HG03442 (cell line): ENCODE measurements around the gene SMYD1.

ENCODE experiments used
- ATAC-seq: cut with Tn5 transposase; IDR thresholded peaks from one replicate; pipeline ENCODE4 v1.9.1; 2021; ENCODE audit warnings: mild to moderate bottlenecking, moderate library complexity; ENCODE audit not compliant: unreplicated experiment

The SMYD1 gene

DNA sequence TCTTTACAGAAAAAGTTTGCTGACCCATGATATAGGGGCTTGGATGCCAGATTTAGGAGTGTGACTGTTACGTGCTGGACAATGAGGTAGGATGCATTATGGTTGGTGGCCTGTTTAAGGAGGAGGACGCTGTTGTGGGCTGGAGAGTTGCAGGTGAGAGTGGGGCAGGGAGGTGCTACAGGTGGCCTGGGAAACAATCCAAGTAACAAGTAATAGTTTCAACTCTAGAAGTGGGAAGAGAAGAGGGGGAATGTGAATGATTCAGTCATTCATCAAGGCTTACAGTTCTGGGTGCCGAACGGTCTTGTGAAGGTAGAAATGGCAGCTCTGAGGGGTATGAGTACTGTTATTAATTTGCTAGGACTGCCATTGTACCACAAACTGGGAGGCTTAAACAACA, 54.1 kb downstream of the SMYD1 start:
- ATAC-seq: no peak

DNA sequence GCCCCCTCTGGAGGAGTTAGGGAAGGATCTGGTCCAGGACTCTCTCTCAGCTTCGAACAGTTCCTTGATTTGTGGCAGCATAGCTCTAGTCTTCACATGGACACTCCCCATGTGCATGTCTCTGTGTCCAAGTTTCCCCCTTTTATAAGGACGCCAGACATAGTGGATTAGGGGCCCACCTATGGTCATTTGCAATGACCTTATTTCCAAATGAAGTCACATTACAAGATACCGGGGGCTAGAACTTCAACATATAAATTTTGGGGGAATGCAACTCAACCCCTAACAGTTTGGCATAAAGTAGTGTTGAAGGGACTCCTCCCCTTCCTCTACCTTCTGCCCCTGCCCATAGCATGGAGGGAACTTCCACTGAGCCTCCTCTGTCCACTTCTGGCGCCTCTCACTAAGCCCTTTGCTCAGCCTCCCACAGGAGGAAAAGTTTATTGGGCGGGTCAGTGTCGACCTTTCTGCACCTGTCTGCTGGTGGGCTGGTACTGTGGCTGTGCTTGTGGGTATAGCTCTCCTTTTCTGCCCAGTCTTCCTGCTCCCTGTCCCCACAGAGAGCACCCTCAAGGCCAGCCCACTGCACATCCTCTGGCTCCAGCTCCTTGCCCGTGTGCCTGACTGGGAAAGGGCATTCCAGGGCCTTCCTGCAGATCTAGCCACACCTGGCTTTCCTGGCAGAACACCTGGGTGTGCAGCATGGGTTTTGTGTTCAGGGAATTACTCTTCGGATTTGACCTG, 54.7 kb downstream of the SMYD1 start:
- no peak for ATAC-seq

DNA sequence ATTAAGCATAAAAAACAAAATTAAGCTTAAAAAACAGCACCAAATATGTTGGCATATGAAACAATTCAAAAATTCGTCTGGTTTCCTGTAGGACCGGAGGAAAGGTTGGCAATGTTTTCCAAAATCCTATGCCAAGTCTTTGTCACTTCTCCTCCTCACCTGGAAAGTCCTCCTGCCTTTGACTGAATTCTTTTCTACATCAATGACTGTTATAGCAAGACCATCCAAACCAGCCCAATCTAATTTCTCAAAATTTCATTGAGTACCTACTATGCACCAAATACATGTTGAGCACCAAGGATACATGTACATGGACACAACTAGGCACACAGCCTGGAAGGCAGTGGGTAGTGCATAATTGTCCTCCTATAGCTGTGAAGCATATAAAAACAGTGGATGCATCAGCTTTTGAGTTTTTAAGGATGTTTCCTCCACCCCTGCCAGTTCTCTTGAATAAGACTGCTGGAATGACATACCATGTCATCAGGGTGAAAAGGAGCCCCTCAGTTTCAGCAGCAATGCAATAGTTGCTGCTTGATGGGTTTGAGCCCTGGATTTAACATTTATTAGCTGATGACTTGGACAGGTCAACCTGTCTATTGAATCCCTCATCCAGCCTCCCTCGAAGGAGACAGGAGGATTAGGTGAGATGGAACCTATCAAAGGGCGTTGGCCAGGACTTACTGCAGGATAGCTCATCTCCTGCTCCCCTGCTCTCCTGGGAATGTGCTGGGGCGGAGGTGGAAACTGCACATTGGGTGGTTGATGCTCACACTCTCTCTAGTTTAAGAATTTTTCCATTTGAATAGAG, 55.7 kb downstream of the SMYD1 start:
- no peak for ATAC-seq

DNA sequence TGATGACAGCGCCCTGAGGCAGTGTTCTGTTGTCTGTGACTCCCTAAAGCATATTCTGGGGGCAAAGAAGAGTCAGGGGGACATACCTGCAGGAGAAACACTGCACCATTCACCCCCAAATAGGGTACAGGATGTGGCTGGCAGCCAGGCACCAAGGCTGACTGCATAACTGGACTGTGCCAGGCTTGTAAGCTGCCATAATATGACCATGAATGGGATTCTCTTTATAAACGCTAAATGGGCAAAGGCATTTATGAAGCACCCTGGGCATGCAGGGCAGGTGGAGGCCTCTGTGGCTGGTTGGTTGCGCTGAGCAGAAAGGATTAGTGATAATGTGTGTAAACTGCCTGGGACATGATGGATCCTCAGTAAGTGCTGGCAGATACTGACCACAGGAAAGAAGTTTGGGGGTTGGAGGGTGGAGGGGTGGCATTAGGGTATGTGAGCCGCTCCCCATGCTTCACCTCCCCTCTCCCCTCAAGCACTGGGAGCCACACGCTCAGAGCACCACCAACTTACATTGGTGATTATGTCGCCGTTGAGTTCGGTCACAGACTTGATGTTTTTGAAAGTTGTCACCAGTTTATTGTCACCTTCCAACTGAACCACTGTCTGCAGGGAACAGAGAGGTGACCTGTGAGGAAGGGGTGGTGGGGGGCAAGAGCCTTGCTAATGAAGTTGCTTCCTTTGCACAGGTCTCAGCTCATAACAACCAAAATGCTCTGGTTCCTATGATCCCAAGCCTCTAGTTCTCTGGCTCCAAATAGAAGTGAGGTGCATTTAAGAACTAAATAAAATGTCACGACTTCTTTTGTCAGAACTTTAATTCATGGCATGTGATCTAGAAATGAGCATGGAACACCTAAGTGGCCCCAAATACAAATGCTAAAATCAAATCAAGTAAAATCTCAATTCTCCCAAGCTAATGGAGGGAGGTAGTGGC, 56.6 kb downstream of the SMYD1 start:
- ATAC-seq: no peak

DNA sequence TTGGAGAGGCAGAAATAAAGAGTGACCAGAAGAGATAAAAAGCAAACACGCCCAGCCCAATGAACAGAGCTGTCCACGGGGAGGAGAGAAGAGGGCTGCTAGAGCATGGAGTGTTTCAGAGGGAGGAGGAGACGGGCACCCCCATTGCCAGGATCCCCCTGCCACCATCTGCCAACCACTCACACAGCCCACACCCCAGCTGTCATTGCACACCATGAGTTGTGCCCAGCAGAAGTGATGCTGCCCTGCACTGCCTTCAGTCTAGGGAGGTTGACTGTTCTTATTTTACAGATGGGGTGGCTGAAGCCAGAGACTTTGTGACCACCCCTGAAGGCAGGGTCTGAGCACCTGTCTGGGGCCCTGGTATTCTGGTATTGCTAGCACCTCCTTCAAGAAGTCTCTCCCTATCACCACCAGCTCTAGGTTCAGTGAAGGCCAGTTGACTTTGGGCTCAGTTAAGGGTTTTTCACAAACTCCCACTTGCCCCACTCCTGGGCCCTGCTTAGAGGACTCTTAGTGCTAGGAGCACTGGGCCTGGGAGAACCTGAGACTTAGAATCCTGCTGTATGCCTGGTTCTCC, 57.8 kb downstream of the SMYD1 start:
- no peak for ATAC-seq

DNA sequence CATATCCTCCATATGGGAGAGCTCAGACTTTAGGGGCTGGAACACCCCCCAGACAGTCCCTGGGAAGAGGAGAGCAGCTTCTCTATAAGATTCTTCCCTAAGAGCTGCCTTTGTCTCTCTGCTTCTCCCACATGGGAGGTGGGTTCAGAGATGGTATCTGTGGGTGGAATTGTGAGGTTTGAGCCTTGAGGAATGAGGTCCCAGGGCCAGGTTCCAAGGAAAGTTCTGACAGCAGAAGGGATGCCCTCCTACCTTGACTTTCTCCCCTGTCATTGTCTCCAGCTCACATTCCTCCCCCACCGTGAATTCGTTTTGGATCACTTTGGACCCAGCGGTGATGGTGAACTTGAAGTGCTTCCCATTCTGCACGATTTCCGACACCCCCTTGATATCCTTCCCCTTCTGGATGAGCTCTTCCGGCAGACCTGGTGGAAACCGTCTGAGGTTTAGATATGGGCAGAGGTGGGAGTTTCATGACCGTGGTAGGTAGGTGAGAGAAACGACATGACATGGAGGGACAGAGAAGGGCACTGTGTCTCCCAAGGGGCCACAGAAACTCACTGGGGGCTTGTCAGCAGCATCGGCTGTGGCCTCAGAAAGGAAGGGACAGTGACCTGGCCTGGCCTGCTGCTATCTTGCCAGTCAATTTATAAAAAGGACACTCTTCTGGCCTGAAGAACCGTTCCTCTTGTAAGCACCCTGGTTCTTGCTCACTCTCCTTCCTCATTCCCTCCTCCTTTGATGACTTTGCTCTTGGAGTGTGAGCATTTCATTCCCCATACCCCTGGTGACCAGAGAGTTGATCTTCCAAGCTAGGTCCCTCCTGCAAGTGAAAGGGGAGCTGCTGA, 58.5 kb downstream of the SMYD1 start:
- no peak for ATAC-seq

DNA sequence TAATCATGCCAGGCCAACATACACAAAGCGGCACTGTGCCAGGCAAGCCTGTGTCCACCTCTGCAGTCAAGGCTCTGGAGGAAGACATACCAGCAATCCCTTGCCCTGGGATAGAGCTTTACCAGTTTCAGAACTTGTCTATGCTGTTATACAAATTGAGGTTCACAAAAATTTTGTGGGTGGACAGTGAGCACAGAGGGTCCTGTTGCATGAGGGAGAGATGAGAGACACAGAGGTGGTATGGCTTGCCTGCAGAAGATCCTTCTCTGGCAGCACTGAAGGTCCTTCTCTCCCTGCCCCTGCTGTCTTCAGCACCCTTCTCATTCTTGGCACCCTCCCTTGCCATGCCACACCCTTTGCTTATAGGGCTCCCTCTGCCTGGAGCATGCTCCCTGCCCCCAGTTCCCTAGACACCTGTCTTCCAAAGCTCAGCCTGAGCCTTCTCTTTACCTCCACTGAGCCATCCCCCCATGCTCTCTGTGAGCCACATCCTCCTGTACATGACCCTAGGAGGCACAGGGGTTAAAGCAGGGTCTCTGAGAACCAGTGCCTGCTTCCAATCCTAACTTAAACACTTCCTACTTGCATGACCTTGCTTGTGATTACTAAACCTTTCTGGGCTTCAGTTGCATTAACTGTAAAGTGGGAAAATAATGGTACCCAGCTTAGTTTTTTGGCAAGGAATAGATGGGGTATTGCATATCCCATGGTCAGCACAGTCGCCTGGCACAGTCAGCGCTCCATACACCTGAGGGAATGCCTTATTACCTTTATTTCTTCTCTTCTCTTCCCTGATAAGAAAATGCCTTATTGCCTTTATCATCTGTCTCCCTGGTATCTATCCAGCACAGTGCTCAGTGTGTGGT, 59.4 kb downstream of the SMYD1 start:
- no peak for ATAC-seq

DNA sequence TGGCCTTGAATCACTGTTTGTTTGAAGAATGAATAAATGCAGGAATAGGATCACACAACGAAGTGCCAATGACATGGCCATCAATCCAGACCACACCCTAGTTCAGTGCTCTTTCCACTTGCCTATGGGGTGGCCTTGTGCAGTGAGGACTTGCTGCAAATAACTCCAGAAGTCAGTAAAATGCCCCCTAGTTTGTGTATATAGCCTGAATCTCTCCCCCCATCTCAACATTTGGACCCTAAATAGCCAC, 59.9 kb downstream of the SMYD1 start:
- no peak for ATAC-seq

DNA sequence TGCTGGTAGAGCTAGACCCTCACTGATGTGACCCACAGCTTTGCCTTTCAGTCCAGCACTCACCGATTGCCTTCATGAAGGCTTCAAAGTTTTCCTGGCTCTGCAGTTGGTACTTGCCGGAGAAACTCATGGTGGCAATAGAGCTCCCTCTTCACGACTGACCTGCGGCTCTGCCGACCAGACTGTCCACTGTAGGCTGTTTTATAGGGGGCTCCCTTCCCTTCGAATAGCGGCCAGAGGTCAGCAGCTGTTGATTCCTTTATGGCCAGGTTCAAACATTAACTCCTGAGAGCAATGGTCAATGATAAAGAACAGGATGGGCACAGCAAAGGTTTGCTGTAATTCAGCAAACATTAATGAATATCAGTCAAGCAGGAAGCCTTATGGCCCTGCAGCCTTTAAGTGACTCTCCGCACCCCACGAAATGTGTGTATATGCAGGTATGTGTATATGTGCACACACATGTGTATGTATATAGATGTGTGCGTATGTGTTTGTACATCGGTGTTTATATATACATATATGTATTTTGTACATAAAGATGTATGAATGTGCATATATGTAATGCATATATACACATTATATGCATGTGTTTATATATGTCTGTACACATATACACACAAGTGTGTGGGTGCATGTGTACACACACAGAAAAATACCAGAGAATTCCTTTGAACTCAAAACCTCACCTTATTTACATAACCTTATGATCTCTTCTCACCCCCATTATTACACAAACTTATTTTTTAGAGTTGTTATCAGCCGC, 60.4 kb downstream of the SMYD1 start, which contains the start of gene FABP1:
TSS of gene FABP1 (minus strand) at position 175 of the 766 bp plus-strand sequence. CDS start at position 130, 45 bp downstream.
- no peak for ATAC-seq

DNA sequence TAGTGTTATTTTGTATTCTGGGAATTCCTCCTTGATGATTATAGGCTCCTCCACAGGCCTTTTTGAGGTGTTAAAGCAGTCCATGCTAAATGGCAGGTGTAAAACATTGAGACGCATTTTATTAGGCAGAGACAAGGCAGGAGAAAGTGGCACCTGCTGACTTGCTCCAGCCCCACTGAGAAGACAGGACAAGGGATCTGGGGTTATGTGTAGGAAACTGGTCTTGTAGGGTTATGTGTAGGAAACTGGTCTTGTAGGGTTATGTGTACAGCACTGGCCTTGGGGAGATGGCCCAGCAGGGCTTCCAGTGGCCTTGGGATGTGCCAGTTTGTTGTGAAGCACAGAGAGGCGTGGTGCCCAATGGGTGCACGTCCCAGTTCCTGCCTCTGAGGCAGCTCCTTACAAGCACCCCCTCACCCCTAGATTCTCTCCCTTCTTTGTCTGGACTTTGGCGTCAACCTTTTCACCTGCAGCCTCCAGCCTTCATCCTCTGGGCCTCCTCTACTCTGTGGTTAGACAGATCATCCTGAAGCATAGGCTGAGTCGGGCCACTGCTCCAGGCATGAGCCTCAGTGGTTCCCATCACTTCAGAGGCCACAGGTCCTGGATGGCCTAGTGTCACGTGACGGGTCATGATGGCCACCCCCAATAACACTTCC, 61.2 kb downstream of the SMYD1 start:
- ATAC-seq: no peak

DNA sequence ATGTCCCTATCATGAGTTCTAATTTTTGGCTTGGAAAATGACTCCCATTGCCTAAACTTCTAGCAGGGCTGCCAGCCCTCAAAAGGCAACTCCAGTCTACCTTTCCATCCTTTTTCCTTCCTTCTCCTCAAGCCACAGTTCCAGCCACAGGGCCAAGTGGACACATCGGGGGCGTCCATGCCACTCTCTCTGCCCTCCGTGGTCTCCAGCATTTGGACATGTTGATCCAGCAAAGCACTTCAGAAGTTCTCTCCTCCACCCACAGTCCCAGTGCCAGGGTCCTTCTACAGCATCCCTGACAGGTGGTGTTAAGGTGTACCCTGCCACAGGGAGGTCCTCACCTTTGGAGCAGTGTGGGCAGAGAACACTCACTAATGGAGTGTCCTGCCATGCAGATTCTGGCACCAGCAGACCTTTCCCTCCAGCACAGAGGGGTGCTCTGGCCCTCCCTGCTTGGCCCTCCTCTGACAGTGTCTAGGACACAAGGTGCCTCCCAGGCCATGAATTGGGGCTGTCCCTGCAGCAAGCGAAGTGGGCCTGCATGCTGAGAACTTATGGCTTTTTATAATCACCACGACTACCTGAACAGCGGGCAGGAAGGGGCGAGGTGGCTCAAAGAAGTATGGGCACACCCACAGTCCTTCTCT, 61.8 kb downstream of the SMYD1 start:
- ATAC-seq: no peak

DNA sequence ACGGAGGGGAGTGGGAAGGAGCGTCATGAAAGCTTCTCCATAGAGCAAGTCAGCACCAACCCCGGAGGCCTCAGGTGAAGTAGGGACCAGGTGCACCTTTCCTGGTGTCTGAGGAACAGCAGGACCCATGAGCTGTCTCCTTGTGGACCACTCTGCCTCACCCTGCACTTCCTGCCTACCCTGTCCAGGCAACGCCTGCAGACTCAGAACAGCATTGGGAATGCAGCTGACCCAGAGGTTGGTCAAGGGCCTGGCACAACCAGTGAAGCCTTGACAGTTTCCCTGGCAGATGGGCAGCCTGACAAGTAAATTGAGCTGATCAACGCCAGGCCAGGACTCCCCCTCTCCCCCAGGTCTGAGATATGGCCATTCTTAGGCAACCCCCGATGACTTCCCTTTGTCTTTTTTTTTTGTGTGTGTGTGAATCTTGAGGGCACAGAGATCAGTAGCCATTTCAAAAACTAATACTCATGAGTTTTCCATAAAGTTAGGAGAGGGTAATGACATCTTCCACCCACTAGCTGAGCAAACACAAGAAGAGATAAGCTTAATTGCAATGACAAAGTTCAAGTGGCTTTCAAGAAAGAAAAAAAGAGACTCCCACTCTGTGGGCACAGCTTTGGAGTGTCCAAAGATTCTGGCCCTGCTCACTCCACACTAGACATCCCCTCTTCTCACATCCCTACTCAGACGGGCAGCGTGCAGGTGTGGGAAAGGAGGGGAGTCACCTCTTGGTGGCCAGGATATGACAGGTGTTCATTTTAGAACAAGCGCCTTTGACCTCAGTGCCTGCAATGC, 63.8 kb downstream of the SMYD1 start:
- ATAC-seq: no peak

DNA sequence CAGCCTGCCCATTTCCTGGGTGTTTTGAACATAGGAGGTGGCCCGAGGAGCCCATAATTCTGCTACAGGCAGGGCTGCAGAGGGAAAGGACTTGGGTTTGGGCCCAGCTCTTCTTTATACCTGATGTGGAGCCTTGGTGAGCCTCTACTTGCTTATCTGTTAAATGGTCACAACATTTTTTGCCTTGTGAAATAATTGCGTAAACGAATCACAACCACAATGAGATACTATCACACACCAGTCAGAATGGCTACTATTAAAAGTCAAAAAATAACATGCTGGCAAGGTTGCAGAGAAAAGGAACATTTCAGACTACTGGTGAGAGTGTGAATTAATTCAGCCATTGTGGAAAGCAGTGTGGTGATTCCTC, 64.4 kb downstream of the SMYD1 start:
- no peak for ATAC-seq

DNA sequence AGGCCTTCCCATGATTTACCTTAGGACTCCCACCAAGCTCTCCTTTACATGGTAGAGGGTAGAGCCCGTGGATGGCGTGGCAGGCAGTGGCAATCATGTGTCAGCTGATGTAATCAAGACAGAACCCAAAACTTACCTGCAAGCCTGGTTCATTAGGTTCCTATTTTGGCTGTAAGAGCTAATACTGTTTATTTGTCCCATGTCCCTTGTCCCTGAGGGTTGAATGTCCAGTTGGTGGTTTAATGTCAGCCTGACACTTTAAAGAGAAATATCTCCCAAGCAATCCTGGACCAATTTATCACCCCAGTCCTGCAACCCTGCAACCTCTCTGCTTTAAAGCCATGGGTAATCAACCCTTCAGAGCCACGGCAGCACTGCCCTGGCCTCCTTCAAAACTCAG, 66.2 kb downstream of the SMYD1 start:
- no peak for ATAC-seq

DNA sequence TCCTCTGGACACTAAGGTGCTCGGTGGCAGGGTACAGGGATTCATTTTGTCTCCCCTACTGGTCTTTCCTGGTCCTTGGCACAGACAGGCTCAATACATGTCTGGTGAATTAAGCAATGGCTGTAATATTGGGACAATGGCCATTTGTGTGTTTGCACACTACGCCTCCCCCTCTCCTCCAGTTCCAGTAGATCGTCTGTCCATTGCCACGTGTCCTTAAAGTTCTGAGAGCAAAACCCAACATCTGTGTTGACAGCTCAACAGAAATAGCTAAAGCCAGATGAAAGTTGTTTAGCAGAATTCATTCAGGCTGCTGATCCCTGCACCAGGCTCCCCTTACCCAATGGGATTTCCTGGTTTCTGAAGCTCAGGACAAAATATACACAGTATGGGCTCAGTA, 69.2 kb downstream of the SMYD1 start:
- no peak for ATAC-seq

DNA sequence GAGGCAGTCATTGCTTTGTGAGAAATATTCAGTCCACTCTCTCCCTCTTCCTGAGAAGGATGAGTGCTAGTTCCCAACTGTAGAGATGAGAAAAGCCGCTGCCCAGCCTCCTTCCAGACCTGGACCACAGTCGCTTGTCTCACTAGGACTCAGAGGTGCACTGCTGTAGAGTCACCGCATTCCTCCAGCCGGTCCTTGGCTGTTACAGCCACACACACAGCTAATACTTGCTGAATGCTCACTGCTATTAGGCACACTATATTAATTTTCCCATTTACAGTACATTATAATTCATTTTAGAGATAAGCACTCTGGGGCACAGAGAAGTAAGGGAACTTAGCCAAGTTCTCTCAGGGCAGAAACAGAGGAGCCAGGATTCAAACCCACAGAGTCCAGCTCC, 70.2 kb downstream of the SMYD1 start:
- ATAC-seq: no peak

DNA sequence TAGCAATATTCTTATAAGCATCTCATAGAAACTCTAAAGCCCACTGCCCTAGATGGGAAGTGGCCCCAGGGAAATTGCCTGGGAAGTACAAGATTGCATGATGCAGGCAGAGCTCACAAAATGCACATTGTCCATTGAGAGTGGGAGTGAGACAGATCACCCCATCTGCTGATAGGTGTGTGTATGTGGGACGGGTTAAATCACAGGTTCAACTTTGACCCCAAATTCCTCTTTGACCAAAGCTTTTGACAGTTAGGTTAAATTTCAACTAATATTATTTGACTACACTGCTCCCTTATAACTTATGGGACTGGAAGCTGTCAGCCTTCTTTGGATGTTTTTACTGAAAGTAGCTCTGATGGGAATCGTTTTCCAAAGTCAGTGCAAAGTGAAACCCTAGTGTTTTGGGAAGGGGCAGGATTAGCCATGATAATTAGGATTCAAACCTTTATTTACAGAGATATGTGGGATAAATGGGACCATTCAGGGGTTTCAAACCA, 71.6 kb downstream of the SMYD1 start:
- no peak for ATAC-seq
